ENCODE results near the gene RBP2.
"Not testable (repeated sequence)": the region's sequence is repeated elsewhere in the genome, so short reads cannot be mapped to it uniquely, and the experiment has no call there.

The RBP2 gene

DNA sequence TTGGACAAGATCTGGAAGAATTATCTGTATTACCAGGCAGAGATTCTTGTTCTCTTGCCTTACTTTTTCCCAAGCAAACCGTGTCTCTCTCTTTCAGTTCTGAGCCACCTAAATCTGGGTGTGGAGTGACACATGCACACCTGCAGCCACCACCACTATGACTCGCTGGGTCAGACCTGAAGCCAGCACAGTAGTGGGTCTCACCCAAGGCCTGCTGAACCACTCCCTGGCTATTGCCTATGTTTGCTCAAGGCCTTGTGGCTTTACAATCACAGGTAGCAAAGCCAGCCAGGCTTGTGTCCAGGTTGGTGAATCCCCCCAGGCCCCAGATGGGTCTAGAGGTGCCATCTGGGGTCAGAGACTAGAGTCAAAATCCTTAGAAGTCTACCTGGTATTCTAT is 58.2 kb downstream of the RBP2 start:
- no peaks in the 10 kb centered on the region for H3K79me1 ChIP-seq (ENCODE audit: low read depth, low read length)
- H2BK15ac ChIP-seq (ENCODE audit: low read length), result no peak overlapping the region
- H3K23ac ChIP-seq (ENCODE audit: low read depth, low read length, poor library complexity), result no peak overlapping the region
- DNase-seq (ENCODE audit: low spot score), result no peak
- H3K4ac ChIP-seq (ENCODE audit: low read length), result no peak overlapping the region
- no peak overlapping the region for H2AK5ac ChIP-seq (ENCODE audit: low read depth, low read length)
- H2BK12ac ChIP-seq (ENCODE audit: low read length), result no peak overlapping the region
- H2BK5ac ChIP-seq (ENCODE audit: low read length), result no peak overlapping the region
- H3K4me2 ChIP-seq (ENCODE audit: insufficient read depth, low read length, poor library complexity, severe bottlenecking), result no peak overlapping the region
- H3K4me1 ChIP-seq (ENCODE audit: control insufficient read depth in 2 of 2, insufficient read depth in 1 of 2, low read depth in 1 of 2, low read length in 2 of 2), result no peaks in the 10 kb centered on the region
- H3K36me3 ChIP-seq (replicated peaks in 1 of 2; ENCODE audit: control insufficient read depth in 2 of 2, insufficient read depth in 2 of 2, low read length in 2 of 2), result peaks cover 0 to 18% of the 10 kb centered on the region in 2 donors
- no peak overlapping the region for H3K9ac ChIP-seq (ENCODE audit: low read depth, low read length, poor library complexity)
- no peak overlapping the region for H4K91ac ChIP-seq (ENCODE audit: low read depth, low read length, poor library complexity)
- H3K27me3 ChIP-seq (ENCODE audit: control insufficient read depth in 3 of 3, insufficient read depth in 3 of 3, low read depth in 1 of 3, low read length in 3 of 3), result no peaks in the 10 kb centered on the region
- no peak overlapping the region for H3K4me3 ChIP-seq (ENCODE audit: low read length in 2 of 2)
- H3K18ac ChIP-seq (ENCODE audit: low read length), result no peak overlapping the region
- no peak overlapping the region for H3K14ac ChIP-seq (ENCODE audit: low read length)
- no peak overlapping the region for H2BK120ac ChIP-seq (ENCODE audit: low read depth, low read length)
- H4K8ac ChIP-seq (ENCODE audit: low read depth, low read length), result no peak overlapping the region
- H2AFZ ChIP-seq (ENCODE audit: low read length), result no peak overlapping the region
- no peak overlapping the region for H3K27ac ChIP-seq (replicated peaks; ENCODE audit: low read length)
- WGBS, 2 donors (ENCODE audit: extremely low coverage in 2 of 2, insufficient read length in 2 of 2, insufficient replicate concordance in 1 of 2), result no CpG with 5 or more reads among the region's 2 CpGs
- peaks cover 2 to 8% of the 10 kb centered on the region in 2 donors for H3K9me3 ChIP-seq (replicated peaks in 1 of 2; ENCODE audit: control insufficient read depth in 2 of 2, insufficient read depth in 1 of 2, low read depth in 1 of 2, low read length in 2 of 2)

- no peak overlapping the region for H2BK12ac ChIP-seq (ENCODE audit: low read length)
- no peak overlapping the region for H2AFZ ChIP-seq (ENCODE audit: low read length)
- H3K9ac ChIP-seq (ENCODE audit: low read depth, low read length, poor library complexity), result no peak overlapping the region
- H3K27ac ChIP-seq (replicated peaks; ENCODE audit: low read length), result no peak overlapping the region
- DNase-seq (ENCODE audit: low spot score), result no peak
- H3K23ac ChIP-seq (ENCODE audit: low read depth, low read length, poor library complexity), result no peak overlapping the region
- H3K36me3 ChIP-seq (replicated peaks in 1 of 2; ENCODE audit: control insufficient read depth in 2 of 2, insufficient read depth in 2 of 2, low read length in 2 of 2), result peaks cover 0 to 3% of the 10 kb centered on the region in 2 donors
- H2BK5ac ChIP-seq (ENCODE audit: low read length), result no peak overlapping the region
- no peak overlapping the region for H3K14ac ChIP-seq (ENCODE audit: low read length)
- peaks cover 2 to 14% of the 10 kb centered on the region in 2 donors for H3K9me3 ChIP-seq (replicated peaks in 1 of 2; ENCODE audit: control insufficient read depth in 2 of 2, insufficient read depth in 1 of 2, low read depth in 1 of 2, low read length in 2 of 2)
- no peak overlapping the region for H3K18ac ChIP-seq (ENCODE audit: low read length)
- no peaks in the 10 kb centered on the region for H3K79me1 ChIP-seq (ENCODE audit: low read depth, low read length)
- no peak overlapping the region for H2AK5ac ChIP-seq (ENCODE audit: low read depth, low read length)
- H2BK15ac ChIP-seq (ENCODE audit: low read length), result no peak overlapping the region
- H4K91ac ChIP-seq (ENCODE audit: low read depth, low read length, poor library complexity), result no peak overlapping the region
- H3K4ac ChIP-seq (ENCODE audit: low read length), result no peak overlapping the region
- H3K4me1 ChIP-seq (ENCODE audit: control insufficient read depth in 2 of 2, insufficient read depth in 1 of 2, low read depth in 1 of 2, low read length in 2 of 2), result no peaks in the 10 kb centered on the region
- H4K8ac ChIP-seq (ENCODE audit: low read depth, low read length), result no peak overlapping the region
- H3K27me3 ChIP-seq (ENCODE audit: control insufficient read depth in 3 of 3, insufficient read depth in 3 of 3, low read depth in 1 of 3, low read length in 3 of 3), result no peaks in the 10 kb centered on the region
- no peak overlapping the region for H2BK120ac ChIP-seq (ENCODE audit: low read depth, low read length)
- no peak overlapping the region for H3K4me2 ChIP-seq (ENCODE audit: insufficient read depth, low read length, poor library complexity, severe bottlenecking)
- WGBS, 2 donors (ENCODE audit: extremely low coverage in 2 of 2, insufficient read length in 2 of 2, insufficient replicate concordance in 1 of 2), result no CpG with 5 or more reads among the region's 1 CpG
- no peak overlapping the region for H3K4me3 ChIP-seq (ENCODE audit: low read length in 2 of 2)
These were observed 60.0 kb downstream of the RBP2 start for GRCh38 chr3:139416275-139416674.

DNA sequence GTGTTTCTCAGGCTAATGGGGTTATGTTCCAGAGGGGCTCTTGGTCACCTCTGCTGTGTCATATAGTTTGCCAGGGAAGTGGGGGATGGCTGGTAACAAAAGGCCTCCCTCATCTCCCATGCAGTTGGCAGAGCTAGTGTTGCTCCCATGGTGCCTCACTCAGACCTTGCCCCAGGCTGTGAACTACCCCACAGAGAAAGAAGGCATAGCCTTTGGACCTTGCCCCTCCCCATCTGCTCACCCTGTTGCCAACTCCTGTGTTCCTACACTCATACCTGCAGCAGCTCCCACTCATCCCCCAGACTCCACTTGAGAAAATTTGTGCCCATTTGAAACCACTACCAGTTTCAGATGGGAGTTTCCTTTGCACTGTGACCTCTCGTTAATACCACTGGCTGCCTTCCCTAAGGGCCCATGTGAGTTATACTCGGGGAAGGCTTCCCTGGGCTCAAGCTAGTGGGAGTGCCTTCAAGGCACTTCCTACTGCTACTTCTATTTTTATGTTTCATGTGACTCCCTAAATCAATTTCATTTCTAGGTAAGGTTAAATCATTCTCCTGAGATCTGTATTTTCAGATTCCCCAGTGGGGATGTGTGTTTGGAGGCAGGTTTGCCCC is 61.6 kb downstream of the RBP2 start:
- no peak overlapping the region for H2BK5ac ChIP-seq (ENCODE audit: low read length)
- no peak overlapping the region for H3K4me3 ChIP-seq (ENCODE audit: low read length in 2 of 2)
- H2BK15ac ChIP-seq (ENCODE audit: low read length), result no peak overlapping the region
- H3K18ac ChIP-seq (ENCODE audit: low read length), result no peak overlapping the region
- no peak overlapping the region for H3K23ac ChIP-seq (ENCODE audit: low read depth, low read length, poor library complexity)
- no peaks in the 10 kb centered on the region for H3K36me3 ChIP-seq (replicated peaks in 1 of 2; ENCODE audit: control insufficient read depth in 2 of 2, insufficient read depth in 2 of 2, low read length in 2 of 2)
- no peak overlapping the region for H3K14ac ChIP-seq (ENCODE audit: low read length)
- H3K27me3 ChIP-seq (ENCODE audit: control insufficient read depth in 3 of 3, insufficient read depth in 3 of 3, low read depth in 1 of 3, low read length in 3 of 3), result no peaks in the 10 kb centered on the region
- H3K27ac ChIP-seq (replicated peaks; ENCODE audit: low read length), result no peak overlapping the region
- H2AFZ ChIP-seq (ENCODE audit: low read length), result no peak overlapping the region
- peaks cover 2 to 14% of the 10 kb centered on the region in 2 donors for H3K9me3 ChIP-seq (replicated peaks in 1 of 2; ENCODE audit: control insufficient read depth in 2 of 2, insufficient read depth in 1 of 2, low read depth in 1 of 2, low read length in 2 of 2)
- H2AK5ac ChIP-seq (ENCODE audit: low read depth, low read length), result no peak overlapping the region
- H2BK12ac ChIP-seq (ENCODE audit: low read length), result no peak overlapping the region
- no peak overlapping the region for H2BK120ac ChIP-seq (ENCODE audit: low read depth, low read length)
- no peaks in the 10 kb centered on the region for H3K4me1 ChIP-seq (ENCODE audit: control insufficient read depth in 2 of 2, insufficient read depth in 1 of 2, low read depth in 1 of 2, low read length in 2 of 2)
- WGBS, 2 donors (ENCODE audit: extremely low coverage in 2 of 2, insufficient read length in 2 of 2, insufficient replicate concordance in 1 of 2), result no CpG with 5 or more reads among the region's 2 CpGs
- H3K9ac ChIP-seq (ENCODE audit: low read depth, low read length, poor library complexity), result no peak overlapping the region
- H4K8ac ChIP-seq (ENCODE audit: low read depth, low read length), result no peak overlapping the region
- H3K4me2 ChIP-seq (ENCODE audit: insufficient read depth, low read length, poor library complexity, severe bottlenecking), result no peak overlapping the region
- no peaks in the 10 kb centered on the region for H3K79me1 ChIP-seq (ENCODE audit: low read depth, low read length)
- no peak overlapping the region for H4K91ac ChIP-seq (ENCODE audit: low read depth, low read length, poor library complexity)
- no peak for DNase-seq (ENCODE audit: low spot score)
- H3K4ac ChIP-seq (ENCODE audit: low read length), result no peak overlapping the region

GRCh38 chr3:139412891-139413290 is 63.4 kb downstream of the RBP2 start:
- not testable (repeated sequence) for H3K18ac ChIP-seq (ENCODE audit: low read length); H3K36me3 ChIP-seq (replicated peaks in 1 of 2; ENCODE audit: control insufficient read depth in 2 of 2, insufficient read depth in 2 of 2, low read length in 2 of 2); H2BK5ac ChIP-seq (ENCODE audit: low read length); H3K79me1 ChIP-seq (ENCODE audit: low read depth, low read length); H4K91ac ChIP-seq (ENCODE audit: low read depth, low read length, poor library complexity); H3K4me3 ChIP-seq (ENCODE audit: low read length in 2 of 2); H4K8ac ChIP-seq (ENCODE audit: low read depth, low read length); H2BK120ac ChIP-seq (ENCODE audit: low read depth, low read length); H2AFZ ChIP-seq (ENCODE audit: low read length); H3K4ac ChIP-seq (ENCODE audit: low read length); H2BK15ac ChIP-seq (ENCODE audit: low read length); DNase-seq (ENCODE audit: low spot score); H3K9ac ChIP-seq (ENCODE audit: low read depth, low read length, poor library complexity); H3K27me3 ChIP-seq (ENCODE audit: control insufficient read depth in 3 of 3, insufficient read depth in 3 of 3, low read depth in 1 of 3, low read length in 3 of 3); H3K4me1 ChIP-seq (ENCODE audit: control insufficient read depth in 2 of 2, insufficient read depth in 1 of 2, low read depth in 1 of 2, low read length in 2 of 2); H3K14ac ChIP-seq (ENCODE audit: low read length); H3K4me2 ChIP-seq (ENCODE audit: insufficient read depth, low read length, poor library complexity, severe bottlenecking); H2AK5ac ChIP-seq (ENCODE audit: low read depth, low read length); H3K23ac ChIP-seq (ENCODE audit: low read depth, low read length, poor library complexity); H2BK12ac ChIP-seq (ENCODE audit: low read length); H3K27ac ChIP-seq (replicated peaks; ENCODE audit: low read length)
- peaks cover 2 to 14% of the 10 kb centered on the region in 2 donors for H3K9me3 ChIP-seq (replicated peaks in 1 of 2; ENCODE audit: control insufficient read depth in 2 of 2, insufficient read depth in 1 of 2, low read depth in 1 of 2, low read length in 2 of 2)
